G401.6 (cell line): Measurements from ENCODE around the gene GRPEL2.

Source experiments
- FAIRE-seq: peaks from 2 replicates; lab custom pipeline; 2012; peaks lifted over from hg19 to GRCh38; lab: Jason Lieb, UNC

Gene GRPEL2

DNA sequence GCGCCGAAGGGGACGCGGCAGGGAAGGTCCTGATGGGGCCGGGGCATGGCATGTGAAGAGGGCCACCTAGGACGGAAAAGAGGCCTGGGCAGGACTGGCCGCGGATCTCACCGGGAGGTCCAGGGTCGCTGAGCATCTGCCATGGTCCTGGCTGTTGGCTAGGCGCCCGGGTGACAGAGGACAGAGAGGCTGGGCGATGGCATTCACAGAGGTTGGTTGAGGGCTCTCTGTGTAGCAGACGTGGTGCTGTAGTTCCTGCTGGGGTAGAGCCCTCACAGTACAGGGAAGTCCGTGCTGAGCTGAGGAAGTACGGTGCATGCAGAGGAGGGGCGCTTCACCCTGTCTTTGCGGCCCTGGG, 13.0 kb downstream of the GRPEL2 start:
- no peak for FAIRE-seq

DNA sequence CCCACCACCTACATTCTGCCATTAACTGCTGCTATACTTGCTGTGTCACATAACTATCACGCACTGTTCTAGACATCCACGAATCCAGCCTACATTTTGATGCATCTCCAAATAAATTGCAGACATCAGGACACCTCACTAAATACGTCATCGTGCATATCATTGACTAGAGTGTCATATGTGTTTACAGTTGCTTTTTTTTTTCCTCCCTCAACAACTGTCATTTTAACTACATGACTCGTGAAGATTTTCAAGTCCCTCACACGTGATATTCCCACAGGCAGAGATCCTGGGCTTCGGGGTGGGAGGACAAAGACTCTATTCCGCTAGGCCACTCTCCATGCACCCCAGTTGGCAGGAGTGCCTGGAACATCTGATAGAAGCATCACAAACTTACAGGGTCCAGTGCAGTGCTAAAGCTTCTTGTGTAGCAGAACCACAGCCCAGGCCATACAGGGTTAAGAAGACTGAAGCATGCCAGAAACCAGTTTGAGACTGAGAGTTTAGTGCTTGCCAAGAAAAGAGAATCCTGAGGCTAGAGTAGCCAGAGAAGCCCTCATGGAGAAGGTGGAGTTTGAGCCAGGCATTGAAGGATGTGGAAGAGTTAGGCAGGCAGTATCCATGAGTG, 13.7 kb downstream of the GRPEL2 start:
- no peak for FAIRE-seq

DNA sequence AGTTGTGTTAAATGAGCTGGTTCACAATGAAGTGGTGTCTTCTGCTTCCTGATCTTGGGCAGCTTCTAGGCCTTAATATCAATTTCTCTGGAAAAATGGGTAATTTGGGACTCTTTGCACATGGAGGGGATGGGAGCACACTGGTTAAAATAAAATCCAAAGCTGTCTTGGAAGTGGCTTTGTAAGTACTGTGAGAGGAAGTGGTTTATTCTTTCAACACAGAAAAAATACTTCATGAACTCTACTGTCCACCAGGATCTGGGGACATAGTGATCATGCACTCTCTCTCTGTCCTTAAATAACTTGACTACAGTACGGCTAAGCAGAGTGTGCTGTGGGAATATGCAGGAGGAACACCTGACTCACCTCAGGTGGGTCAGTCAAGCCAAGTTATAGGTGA, 15.0 kb downstream of the GRPEL2 start:
- no peak for FAIRE-seq

- FAIRE-seq = no peak
Observed at GRCh38 chr5:149362541-149362940, 17.2 kb downstream of the GRPEL2 start.

DNA sequence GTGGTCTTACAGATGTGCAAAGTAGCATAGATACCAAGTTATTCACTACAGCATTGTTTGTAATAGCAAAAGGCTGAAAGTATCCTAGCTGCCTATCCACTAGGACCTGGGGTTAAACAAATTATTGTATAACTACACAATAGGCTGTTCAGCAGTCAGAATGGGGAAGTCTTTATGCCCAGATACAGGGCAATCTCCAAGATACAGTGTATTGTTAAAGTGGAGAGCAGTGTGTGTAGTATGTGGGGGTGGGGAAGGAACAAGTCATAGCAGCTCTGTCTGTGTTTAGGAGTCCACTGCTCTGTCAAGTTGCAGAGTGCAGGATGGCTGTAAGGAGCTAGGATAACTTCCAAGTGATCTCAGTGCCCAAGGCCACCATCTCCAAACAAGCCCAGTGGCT, 18.1 kb downstream of the GRPEL2 start:
- no peak for FAIRE-seq

DNA sequence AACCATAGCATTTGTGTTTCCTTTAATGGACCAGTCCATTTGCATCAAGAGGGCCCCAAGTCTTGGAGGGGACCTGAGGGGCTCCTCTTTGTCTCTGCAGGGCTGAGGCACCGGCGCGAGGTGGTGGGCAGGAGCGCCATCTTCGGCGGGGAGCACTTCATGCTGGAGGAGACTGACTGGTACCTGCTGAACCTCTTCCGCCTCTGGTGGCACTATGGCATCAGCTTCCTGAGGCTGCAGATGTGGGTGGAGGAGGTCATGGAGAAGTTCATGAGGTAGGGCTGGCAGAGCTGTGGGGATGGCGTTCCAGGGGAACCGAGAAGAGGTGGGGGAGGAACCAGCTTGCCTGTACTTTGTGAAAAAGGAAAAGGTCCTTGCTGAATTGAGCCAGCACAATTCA, 18.6 kb downstream of the GRPEL2 start:
- FAIRE-seq = no peak

DNA sequence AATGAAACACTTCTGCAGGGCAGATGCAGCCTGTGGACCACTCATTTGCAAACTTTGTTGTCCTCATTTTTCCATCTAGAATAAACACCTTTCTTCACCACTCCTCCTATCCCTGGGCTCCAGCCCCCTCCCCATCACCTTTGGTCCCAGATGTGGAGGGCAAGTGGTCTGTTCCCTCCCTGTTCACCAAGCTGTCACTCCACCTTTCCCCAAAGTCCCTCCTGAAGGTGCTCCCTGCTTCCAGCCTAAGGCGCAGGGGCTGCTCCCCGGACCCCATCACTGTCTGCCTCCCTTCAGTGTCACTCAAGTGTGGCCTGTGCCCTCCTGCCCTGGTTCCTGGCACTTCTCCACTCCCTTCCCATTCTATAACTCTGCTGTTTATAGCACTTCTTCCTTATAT, 19.4 kb downstream of the GRPEL2 start:
- no peak for FAIRE-seq

DNA sequence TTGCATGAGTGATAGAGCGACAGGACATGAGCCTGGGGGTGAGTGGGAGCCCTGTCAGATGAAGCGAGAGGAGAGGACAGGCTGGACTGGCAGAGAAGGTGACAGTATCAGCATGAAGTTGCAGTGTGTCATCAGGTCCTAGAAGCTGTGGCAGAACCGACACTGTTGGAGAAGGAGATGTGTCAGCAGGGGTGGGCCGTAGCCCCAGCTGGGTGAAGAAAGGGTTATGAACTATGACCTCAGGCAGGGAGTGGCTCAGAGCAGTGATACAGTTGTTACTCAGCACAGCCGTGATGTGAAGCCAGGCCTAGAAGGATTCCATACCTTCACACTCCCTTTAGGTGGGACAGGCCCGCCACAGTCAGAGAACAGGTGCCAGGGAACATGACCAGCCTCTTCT, 20.1 kb downstream of the GRPEL2 start:
- FAIRE-seq = no peak

GRCh38 chr5:149366169-149366729, 20.9 kb downstream of the GRPEL2 start:
- FAIRE-seq = no peak

DNA sequence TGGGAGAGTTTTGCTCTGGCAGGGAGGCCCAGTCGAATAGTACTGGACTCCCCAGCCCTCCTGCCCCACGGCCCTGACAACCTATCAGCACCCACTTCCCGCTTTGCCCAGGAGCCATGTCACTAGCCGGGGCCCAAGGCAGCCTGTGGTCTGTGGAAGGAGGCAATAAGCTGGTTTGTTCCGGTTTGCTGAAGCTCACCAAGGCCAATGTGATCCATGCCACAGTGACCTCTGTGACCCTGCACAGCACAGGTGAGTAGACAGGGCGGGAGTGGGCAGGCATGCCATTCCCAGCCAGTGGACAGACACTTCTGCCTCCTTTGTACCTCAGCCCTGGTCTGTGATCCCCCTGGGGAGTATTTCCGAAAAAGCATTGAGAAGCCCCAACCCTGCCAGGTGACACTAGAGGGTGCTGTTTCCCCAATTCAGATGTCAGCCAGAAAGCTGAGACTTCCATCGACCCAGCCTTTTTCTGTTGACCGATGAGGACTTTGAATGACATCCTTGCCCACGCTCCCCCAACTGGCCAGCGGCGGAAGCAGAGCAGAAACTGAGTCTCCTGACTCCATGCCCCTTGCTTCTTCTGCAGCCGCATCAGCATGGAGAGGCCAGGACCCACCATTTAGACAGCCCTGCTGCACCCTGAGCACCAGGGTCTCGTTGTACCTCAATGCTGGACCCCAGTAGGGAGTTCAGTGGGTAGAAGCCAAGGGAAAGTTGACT, 22.1 kb downstream of the GRPEL2 start:
- FAIRE-seq = peak; percentile 87

DNA sequence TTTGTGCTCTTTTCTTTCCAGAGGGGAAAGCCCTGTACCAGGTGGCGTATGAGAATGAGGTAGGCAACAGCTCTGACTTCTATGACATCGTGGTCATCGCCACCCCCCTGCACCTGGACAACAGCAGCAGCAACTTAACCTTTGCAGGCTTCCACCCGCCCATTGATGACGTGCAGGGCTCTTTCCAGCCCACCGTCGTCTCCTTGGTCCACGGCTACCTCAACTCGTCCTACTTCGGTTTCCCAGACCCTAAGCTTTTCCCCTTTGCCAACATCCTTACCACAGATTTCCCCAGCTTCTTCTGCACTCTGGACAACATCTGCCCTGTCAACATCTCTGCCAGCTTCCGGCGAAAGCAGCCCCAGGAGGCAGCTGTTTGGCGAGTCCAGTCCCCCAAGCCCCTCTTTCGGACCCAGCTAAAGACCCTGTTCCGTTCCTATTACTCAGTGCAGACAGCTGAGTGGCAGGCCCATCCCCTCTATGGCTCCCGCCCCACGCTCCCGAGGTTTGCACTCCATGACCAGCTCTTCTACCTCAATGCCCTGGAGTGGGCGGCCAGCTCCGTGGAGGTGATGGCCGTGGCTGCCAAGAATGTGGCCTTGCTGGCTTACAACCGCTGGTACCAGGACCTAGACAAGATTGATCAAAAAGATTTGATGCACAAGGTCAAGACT, 22.8 kb downstream of the GRPEL2 start:
- FAIRE-seq = no peak

GRCh38 chr5:149370878-149371277, 25.6 kb downstream of the GRPEL2 start:
- FAIRE-seq = no peak

- no peak for FAIRE-seq
Observed at GRCh38 chr5:149371296-149371962, 26.1 kb downstream of the GRPEL2 start.

DNA sequence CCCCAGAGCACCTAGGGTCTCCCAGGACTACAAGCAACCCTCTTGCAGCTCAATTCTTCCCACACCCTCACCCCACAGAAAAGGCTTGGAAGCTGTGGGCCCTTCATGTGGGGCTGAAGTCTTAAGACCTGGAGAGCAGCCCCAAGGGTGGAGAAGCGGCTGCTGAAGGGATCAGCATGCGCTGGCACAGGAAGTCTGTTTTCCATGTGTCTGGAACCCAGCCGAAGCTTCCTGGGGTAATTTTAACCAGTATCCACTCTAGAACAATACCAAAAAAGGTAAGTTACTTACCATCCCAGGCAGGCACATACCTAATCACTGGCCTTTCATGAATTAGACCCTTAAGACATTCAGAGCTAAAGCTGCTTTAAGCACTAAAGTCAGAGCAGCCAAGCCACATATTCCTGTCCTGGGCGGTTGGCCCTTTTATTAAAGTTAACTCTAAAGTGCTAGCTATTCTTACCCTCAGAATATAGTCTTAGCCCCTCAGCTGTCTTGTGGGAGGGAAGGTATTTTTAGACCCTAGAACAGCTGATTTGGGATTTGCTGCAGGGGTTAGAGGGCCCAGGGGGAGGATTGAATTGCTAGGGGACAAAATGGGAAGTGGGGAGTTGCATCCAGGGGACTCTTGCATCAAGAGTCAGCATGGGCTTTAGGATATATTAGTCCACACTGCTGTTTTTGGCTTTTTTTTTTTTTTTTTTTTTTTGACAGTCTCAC, 26.9 kb downstream of the GRPEL2 start:
- no peak for FAIRE-seq

DNA sequence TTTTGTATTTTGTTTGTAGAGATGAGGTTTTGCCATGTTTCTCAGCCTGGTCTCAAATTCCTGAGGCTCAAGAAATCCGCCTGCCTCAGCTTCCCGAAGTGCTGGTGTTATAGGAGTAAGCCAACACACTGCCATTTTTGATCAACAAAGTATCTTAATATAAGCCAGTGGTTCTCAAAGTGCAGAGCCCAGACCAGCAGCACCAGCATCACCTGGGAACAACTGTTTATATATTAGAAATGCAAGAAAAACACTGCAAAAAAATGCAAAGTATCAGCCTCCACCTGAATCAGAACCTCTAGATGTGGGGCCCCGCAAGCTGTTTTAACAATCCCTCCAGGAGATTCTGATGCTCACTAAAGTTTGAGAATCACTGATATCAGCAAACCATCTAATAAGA, 27.6 kb downstream of the GRPEL2 start:
- FAIRE-seq = no peak

DNA sequence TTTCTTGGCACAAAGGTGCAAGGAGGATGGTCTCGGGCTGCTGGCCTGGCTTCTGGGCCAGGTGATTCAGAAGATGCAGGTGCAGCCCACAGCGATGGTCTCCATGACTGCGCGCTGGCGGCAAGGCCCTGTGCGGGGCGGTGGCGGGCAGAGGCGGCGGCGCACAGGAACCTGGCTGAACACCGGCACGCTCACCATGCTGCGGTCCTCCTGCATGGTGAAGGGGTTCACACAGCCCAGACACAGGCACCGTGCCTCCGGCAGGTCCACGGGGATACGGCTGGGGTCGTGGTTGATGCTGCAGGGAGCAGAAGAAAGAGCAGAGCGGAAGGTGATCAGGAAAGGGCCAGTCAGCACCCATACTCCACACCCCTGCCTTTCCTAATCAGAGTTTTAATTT, 29.0 kb downstream of the GRPEL2 start:
- no peak for FAIRE-seq

DNA sequence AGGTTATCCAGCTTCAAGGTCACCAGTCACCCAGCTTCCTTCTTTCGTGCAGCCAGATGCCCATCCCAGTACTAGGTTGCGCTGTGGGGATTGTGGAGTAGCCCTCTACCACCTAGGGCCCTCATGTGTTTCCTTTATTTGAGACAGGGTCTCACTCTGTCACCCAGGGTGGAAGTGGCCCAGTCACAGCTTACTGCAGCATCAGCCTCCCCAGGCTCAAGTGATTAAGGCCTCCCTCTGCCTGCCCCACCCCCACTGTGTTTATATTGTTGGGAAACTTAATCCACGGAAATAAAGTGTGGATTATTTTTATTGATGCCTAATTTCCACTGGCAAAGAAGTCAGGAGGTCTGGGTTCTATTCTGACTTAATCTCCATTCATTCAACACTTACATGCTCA, 29.5 kb downstream of the GRPEL2 start:
- FAIRE-seq = no peak

GRCh38 chr5:149375434-149375833, 30.1 kb downstream of the GRPEL2 start:
- no peak for FAIRE-seq

DNA sequence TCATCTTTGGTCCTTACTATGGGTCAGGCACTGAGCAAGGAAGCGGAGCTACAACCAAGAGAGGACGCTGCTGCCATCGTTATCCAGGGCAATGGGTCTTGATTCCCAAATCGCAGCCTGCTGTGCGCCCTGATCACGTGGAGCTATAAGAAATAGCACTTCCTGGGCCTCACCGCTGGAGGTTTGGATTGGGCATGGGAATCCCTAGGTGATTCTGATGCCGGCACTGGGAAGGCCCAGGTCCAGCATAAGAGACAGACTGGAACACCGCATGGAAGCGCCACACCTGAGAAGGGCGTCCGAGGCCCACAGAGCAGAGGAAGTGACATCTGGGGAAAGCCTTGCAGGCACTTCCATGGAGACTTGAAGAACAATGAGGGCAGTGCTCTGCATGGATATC, 30.8 kb downstream of the GRPEL2 start:
- FAIRE-seq = no peak

DNA sequence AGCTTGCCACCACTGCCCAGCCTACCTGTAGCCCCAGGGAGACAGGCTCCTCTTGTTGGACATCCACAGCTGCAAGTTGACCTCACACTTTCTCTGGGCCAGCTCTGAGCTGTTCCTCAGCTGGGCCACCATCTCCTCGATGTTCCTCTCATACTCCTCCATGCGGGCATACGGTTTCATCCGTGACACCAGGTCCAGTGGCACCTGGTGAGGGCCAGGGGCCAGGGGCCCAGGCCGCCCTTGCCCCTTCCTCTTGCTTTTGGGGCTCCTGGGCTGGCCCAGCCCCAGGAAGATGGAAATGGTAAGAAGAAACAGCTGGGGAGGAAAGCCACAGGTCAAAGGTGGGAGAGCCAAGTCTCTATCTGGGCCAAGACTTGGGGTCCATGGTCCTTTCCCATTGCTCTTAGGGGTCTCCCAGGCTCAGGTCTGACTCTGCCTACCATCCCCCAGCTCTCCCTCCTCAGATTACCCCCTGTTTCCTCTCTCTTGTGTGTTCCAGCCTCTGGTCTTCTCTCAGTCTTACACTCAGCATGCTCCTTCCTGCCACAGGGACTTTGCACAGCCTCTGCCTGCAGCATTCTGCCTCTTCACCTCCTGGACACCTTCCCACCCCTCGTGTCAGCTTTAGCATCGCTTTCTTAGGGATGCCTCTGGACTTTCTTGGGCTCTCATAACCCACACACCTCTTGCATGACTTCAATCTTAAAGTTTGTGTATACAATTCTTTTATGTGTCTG, 31.6 kb downstream of the GRPEL2 start:
- no peak for FAIRE-seq

DNA sequence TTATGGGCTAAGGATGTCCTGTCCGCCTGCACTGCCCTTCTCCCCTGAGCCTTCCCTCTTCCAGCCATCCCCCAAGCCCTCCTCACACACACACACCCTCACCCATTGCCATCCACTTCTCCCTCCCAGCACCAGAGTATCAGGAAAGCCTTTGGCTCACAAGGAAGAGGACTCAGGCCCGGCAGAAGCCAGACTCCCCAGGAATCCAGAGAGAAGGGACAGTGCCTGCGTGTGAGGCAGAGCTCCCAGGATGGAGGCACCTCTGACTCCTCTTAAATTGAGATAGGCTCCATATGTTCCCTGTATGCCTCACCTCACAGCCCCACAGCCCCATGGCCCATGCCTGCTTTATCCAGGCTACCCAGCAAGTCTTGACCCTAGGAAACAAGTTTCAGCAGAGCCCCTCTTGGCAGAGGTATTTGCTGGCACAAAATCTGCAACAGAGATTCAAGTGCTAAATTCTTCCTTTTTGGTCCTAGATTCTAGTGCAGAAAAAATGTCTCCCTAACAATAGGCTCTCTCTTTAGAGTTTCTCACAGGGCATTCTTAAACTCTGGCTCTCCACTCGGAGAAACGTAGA, 33.0 kb downstream of the GRPEL2 start:
- FAIRE-seq = no peak
